ENCODE data around the gene FAM209B. TPM values are rescaled to one million over a fixed set of nuclear protein-coding genes. Genes with fewer than 3 reads are reported as not detected.

FAM209B gene
- total RNA-seq, 1 donor from 2014 or later, result not detected

Other genes with a start within 250 kb of the FAM209B start
- 15.5 TPM for gene FAM210B, start 174.3 kb upstream of the FAM209B start, total RNA-seq
- gene AURKA, start 141.0 kb upstream of the FAM209B start, total RNA-seq, result 6.5 TPM
- gene CSTF1, start 140.6 kb upstream of the FAM209B start, total RNA-seq, result 27.7 TPM
- gene CASS4, start 121.0 kb upstream of the FAM209B start, total RNA-seq, result under 0.01 TPM
- 48.9 TPM for gene RTF2, start 64.6 kb upstream of the FAM209B start, total RNA-seq
- gene FAM209A, start 8.5 kb upstream of the FAM209B start, total RNA-seq, result not detected
- 2.4 TPM for gene TFAP2C, start 96.1 kb downstream of the FAM209B start, total RNA-seq